Measurements from ENCODE around the gene SCRN2.

DNA sequence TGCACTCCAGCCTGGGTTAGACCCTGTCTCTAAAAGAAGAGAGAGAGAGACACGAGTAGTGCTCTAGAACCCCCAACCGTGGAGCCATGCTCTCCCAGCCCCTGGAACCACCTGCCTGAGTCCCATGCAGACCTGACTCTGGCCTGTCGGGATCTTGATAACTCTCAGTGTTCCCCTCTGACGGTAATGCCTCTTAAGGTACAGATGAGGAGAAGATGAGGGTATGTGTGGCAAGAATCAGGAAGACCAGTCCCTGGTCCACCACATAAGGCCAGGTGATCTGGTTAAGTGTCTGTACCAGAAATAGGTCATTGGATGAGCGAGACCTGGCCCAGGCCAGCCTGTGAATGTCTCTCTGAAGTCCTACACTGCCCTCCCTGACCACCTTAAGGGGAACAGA lies 37.9 kb downstream of the SCRN2 start:
- TF ChIP-seq GATA2 (IDR thresholded peaks at IDR 0.05; ENCODE audit: low read depth, low read length), result no peak
- TF ChIP-seq GATA3 (IDR thresholded peaks at IDR 0.05; ENCODE audit: low read depth, low read length), result no peak

Data from SH-SY5Y (cell line).